GM23338 (cell line): ENCODE results near the gene C1orf210.

Experiments
- CREB1 ChIP-seq: fragments of 250-450 bp; sonication (Bioruptor Pico); IDR thresholded peaks from 2 replicates; pipeline ENCODE4 v1.5.0; 2020; ENCODE audit warnings: low read depth, mild to moderate bottlenecking, moderate library complexity
- CTCF ChIP-seq, 2 experiments: fragments of 200-600 bp in 1 of 2; sonication (generic) in 1 of 2; conservative IDR thresholded peaks; 2 replicates each; pipeline versions ENCODE4 v1.5.1 to v1.6.1; 2016 to 2017; ENCODE audit warnings: antibody characterized with exemption in 2 of 2, low read depth in 2 of 2, mild to moderate bottlenecking in 2 of 2, moderate library complexity in 1 of 2
- EZH2 ChIP-seq: fragments of 200-600 bp; sonication (generic); IDR thresholded peaks from one replicate; pipeline ENCODE4 v1.8.0; 2017; ENCODE audit warnings: antibody characterized with exemption, mild to moderate bottlenecking, low read depth; ENCODE audit not compliant: unreplicated experiment
- EZH2phosphoT487 ChIP-seq: fragments of 200-600 bp; sonication (generic); IDR thresholded peaks from one replicate; pipeline ENCODE4 v1.8.1; 2018; ENCODE audit warnings: antibody characterized with exemption; ENCODE audit not compliant: unreplicated experiment
- JUNB ChIP-seq: IDR thresholded peaks from one replicate; pipeline ENCODE4 v1.6.1; 2016; ENCODE audit warnings: antibody characterized with exemption; ENCODE audit not compliant: unreplicated experiment
- POLR2AphosphoS5 ChIP-seq: IDR thresholded peaks from 2 replicates; pipeline ENCODE4 v1.6.1; 2016; ENCODE audit warnings: antibody characterized with exemption, low read depth
- STAT1 ChIP-seq: IDR thresholded peaks from one replicate; pipeline ENCODE4 v1.6.1; 2016; ENCODE audit warnings: antibody characterized with exemption; ENCODE audit not compliant: unreplicated experiment
- ZNF114 ChIP-seq: fragments of 250-450 bp; sonication (Bioruptor Pico); IDR thresholded peaks from 2 replicates; pipeline ENCODE4 v1.5.0; 2020; ENCODE audit warnings: mild to moderate bottlenecking, moderate library complexity
- ZNF331 ChIP-seq: fragments of 250-450 bp; sonication (Bioruptor Pico); IDR thresholded peaks from 2 replicates; pipeline ENCODE4 v1.5.0; 2020; ENCODE audit warnings: low read depth, mild to moderate bottlenecking, moderate library complexity
- TF ChIP-seq, protein P1 (sequence below): IDR thresholded peaks from 2 replicates; pipeline ENCODE4 v1.6.1; 2016; ENCODE audit warnings: antibody characterized with exemption
- TF ChIP-seq, protein P2 (sequence below): IDR thresholded peaks from one replicate; pipeline ENCODE4 v1.6.1; 2018; ENCODE audit warnings: antibody characterized with exemption; ENCODE audit not compliant: unreplicated experiment

DNA sequence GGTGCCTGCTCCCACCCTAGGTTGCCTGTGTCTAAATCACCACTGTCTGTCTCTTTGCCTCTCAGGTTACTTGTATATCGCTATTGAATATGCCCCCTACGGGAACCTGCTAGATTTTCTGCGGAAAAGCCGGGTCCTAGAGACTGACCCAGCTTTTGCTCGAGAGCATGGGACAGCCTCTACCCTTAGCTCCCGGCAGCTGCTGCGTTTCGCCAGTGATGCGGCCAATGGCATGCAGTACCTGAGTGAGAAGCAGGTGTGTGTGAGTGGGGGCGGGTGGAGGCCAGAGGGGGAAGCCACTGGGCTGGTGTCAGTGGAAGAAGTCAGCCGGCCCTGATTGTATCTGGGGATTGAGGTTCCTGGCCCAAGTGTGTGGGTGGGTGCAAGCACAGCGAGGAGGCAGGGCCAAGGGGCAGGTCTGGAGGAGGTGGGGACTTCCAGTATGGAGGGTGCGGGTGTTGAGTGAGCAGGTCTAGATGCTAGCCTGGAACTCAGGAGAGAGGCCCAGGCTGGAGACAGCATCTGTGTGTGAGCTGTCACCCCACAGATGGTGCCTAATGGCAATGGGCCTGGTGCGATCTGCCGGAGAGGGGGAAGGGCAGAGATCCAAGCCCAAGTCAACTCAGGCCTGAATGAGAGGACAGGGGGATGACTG, 32.6 kb upstream of the C1orf210 start:
- TF ChIP-seq CTCF (conservative IDR thresholded peaks at IDR 0.05; ENCODE audit: low read depth in 2 of 2) (no peak), POLR2AphosphoS5 (no peak), EZH2 (no peak), ZNF331 (CRISPR knock-in tag) (no peak), CREB1 (CRISPR knock-in tag) (no peak), EZH2phosphoT487 (no peak), ZNF114 (CRISPR knock-in tag) (no peak), STAT1 (no peak), JUNB (no peak)
- TF ChIP-seq, protein P1, sequence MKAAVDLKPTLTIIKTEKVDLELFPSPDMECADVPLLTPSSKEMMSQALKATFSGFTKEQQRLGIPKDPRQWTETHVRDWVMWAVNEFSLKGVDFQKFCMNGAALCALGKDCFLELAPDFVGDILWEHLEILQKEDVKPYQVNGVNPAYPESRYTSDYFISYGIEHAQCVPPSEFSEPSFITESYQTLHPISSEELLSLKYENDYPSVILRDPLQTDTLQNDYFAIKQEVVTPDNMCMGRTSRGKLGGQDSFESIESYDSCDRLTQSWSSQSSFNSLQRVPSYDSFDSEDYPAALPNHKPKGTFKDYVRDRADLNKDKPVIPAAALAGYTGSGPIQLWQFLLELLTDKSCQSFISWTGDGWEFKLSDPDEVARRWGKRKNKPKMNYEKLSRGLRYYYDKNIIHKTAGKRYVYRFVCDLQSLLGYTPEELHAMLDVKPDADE: no peak
- TF ChIP-seq, protein P2, sequence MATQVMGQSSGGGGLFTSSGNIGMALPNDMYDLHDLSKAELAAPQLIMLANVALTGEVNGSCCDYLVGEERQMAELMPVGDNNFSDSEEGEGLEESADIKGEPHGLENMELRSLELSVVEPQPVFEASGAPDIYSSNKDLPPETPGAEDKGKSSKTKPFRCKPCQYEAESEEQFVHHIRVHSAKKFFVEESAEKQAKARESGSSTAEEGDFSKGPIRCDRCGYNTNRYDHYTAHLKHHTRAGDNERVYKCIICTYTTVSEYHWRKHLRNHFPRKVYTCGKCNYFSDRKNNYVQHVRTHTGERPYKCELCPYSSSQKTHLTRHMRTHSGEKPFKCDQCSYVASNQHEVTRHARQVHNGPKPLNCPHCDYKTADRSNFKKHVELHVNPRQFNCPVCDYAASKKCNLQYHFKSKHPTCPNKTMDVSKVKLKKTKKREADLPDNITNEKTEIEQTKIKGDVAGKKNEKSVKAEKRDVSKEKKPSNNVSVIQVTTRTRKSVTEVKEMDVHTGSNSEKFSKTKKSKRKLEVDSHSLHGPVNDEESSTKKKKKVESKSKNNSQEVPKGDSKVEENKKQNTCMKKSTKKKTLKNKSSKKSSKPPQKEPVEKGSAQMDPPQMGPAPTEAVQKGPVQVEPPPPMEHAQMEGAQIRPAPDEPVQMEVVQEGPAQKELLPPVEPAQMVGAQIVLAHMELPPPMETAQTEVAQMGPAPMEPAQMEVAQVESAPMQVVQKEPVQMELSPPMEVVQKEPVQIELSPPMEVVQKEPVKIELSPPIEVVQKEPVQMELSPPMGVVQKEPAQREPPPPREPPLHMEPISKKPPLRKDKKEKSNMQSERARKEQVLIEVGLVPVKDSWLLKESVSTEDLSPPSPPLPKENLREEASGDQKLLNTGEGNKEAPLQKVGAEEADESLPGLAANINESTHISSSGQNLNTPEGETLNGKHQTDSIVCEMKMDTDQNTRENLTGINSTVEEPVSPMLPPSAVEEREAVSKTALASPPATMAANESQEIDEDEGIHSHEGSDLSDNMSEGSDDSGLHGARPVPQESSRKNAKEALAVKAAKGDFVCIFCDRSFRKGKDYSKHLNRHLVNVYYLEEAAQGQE: no peak
